ENCODE results near the gene PPBP.
"Not testable (repeated sequence)": the region's sequence is repeated elsewhere in the genome, so short reads cannot be mapped to it uniquely, and the experiment has no call there.

PPBP gene

GRCh38 chr4:73998040-73999011 lies 10.3 kb upstream of the PPBP start, which contains the start of gene CXCL5:
Gene CXCL5 (minus strand): TSS chr4:73998677. CDS start chr4:73998581, 96 bp downstream.
- no peak within 1 kb of the TSS for H3K27ac ChIP-seq
- peak within 1 kb of the TSS in 3 of 7 experiments; percentile 8 to 14 (median 10) for H3K4me3 ChIP-seq

DNA sequence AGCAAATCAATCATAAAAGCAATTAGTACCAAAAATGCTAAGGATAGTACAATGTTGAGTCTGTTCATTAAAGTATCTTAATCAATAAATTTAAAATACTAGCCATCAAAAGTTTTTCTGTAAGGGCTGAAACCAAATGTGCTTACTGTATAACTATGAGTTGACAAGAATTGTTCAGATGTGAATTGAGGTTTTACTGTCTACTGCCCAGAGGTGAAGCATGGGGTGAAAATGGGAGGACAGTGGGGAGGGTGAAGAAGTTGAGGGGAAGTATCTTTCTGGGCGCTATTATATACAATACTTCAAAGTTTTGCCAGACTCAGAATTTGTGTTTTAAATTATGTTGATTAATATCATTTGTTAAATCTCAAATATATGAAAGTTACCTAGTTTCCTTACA lies 4.1 kb upstream of the PPBP start:
- H3K27ac ChIP-seq = no peak overlapping the region

DNA sequence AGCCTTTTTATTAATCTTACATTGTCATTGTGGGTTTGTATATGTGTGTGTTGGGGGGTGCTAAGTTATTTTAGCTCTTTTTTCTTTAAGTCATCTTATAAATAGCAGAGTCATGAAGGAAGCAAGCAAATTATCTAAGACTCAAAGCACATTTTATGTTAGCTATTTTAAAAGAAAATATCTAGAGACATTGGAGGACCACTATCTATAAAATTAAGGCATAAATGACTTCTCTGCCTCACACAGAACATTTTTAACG lies 3.7 kb upstream of the PPBP start:
- Histone ChIP-seq H3K4me3 (no peak overlapping the region), H3K27ac (no peak overlapping the region)

More for the DNA sequence above, 4.1 kb upstream of the PPBP start:
- H3K4me3 ChIP-seq = no peak overlapping the region

DNA sequence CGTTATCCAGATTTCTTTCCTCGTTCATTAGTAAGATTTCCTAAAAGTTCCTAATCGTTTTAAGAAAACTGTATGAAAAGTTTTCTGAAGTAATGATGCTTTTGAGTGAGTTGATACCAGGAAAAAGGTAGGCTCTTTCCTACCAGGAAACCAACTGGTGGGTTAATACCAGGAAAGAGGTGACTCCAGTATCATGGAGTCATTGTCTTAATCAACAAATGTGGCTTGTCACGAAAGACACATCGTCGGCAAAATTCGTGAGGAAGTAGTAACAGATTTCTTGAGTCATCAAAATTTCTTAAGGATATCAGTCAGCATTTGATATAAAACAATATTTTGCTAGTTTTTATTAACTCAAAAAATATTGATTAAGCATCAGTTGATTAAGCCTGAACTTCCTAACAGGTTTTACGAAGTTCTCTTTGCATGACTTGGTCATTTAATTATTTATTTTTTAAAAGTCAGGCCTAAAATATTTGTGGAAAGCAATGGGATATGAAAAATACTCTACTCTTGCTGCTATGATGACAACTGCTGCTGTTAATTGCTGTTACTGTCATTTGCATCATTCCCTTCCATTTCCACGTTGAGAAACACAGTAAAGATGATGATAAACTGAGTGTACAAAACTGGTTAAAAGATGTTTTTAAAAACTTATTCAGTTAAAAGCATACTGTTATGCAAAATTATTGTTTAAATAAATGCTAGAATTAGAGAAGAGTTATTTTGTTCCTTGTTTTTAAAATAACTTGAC lies 3.2 kb upstream of the PPBP start:
- H3K4me3 ChIP-seq = no peak overlapping the region

DNA sequence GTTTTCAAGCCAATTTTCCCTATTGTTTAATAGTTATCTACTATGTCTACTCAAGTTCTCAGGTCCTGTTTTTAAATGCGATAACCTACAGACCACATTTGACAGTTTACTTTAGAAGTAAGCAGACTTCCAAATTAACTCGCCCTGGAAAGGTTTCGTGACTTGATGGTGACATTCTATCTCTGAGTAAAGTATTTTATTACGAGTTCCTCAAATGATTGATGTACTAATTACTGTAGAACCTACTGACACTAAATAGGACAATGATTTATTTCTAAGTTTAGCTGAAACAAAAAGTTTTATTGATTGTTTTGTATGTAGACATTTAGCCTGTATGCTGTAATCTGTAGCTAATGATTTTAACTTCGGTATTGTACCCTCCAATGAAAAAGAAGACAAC lies 1.9 kb upstream of the PPBP start:
- no peak overlapping the region for H3K27ac ChIP-seq
- no peak overlapping the region for H3K4me3 ChIP-seq

More for the DNA sequence above, 3.2 kb upstream of the PPBP start:
- no peak overlapping the region for H3K27ac ChIP-seq

DNA sequence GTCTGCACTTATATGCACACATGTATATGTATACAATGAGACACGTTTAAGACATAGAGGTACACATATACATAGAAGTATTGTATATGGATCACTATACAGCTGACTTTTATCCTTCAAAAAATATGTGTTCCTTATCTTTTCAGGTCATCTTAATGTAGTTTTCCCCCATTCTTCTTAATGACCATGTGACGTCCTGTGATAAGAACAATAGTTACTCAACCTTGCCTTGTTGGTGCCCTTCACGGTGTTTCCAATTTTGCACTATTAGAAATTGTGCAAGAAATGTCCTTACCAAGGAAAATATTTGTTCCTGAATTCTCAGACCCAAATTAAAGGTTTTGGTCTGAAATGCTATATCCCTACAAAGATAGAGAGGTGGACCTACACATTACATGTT lies 1.0 kb upstream of the PPBP start:
- Histone ChIP-seq H3K27ac (no peak overlapping the region), H3K4me3 (no peak overlapping the region)

DNA sequence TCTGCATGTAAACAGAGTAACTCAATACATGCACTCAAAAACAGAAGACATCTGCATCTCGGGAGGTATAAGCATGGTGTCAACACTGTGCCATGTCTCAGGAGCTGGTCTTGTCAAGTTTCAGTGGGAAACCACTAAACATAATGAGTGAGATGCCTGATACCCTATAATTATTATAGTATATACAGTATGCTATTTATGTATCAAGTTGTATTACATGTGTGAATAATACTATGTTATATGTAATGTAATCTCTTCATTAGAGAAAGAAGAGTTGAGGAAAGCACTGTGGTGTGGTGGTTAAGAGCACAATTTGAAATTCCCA lies 2.5 kb downstream of the PPBP start:
- Histone ChIP-seq H3K27ac (no peak overlapping the region), H3K4me3 (no peak overlapping the region)

GRCh38 chr4:73984736-73985527 lies 3.1 kb downstream of the PPBP start:
- Histone ChIP-seq H3K4me3 (no peak overlapping the region), H3K27ac (no peak overlapping the region)

DNA sequence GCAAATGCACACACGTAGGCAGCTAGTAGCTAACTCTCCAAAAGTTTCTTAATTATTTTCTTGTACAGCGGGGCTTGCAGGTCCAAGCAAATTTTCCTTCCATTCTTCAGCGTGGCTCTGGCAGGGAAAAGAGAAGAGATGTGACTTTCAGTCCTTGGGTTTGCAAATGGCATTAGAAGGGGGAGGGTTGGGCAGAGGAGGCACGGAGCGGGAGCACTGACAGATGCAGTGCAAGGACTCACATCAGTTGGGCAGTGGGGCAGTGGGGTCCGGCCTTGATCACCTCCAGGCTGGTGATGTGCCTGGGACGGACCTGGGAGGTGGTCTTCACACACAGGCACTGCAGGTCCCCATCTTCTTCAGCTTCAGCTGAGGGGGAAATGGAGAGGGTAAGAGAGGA lies 6.8 kb downstream of the PPBP start:
- not testable (repeated sequence) for H3K4me3 ChIP-seq

GRCh38 chr4:73979407-73979957 lies 8.5 kb downstream of the PPBP start:
- no peak overlapping the region for H3K4me3 ChIP-seq

More for the DNA sequence above, 6.8 kb downstream of the PPBP start:
- H3K27ac ChIP-seq = not testable (repeated sequence)

DNA sequence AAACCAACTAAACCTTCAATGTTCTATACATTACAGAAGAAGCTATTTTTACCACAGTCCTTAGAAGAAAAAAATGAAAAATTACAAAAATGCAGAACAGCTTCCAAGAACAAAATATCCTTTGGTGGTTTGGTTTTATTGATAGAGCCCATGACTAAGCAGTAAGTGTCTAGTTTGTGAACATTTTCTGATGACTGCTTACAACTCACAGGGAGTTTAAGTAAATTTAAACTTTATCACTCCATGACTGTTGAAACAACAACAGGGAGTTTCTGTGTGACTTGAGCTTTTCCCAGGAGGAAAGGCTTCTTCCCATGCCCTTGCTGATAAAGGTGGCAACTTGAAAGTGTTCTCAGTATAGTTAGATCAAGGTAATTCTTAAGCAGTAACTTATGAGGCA lies 9.1 kb downstream of the PPBP start:
- H3K4me3 ChIP-seq = no peak overlapping the region
- H3K27ac ChIP-seq = no peak overlapping the region

More at GRCh38 chr4:73979407-73979957, 8.5 kb downstream of the PPBP start:
- no peak overlapping the region for H3K27ac ChIP-seq

DNA sequence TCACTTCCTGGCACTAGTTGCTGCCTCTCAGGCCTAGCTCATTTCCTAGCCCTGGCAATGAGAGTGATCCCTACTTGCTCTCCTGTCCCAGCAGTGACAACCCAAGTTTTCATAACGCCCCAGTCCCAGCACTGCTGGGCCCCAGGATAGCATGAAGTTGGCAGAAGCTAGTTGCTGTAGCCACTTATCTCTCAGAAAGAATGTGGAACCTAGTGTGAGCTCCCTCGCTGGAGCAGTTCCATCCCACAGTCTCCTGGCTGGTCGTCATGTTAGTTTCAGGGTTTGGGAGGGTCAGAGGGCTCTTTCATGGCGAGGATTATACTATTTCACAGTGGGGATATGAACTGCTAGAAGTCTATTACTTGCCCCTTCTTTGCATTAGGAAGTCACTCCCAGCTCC lies 11.3 kb downstream of the PPBP start:
- no peak overlapping the region for H3K27ac ChIP-seq
- H3K4me3 ChIP-seq = no peak overlapping the region

- Histone ChIP-seq H3K4me3 (no peak overlapping the region), H3K27ac (no peak overlapping the region)
Measured at GRCh38 chr4:73976217-73976616, 11.8 kb downstream of the PPBP start.

- H3K27ac ChIP-seq = no peak overlapping the region
- no peak overlapping the region for H3K4me3 ChIP-seq
Measured at GRCh38 chr4:73974352-73974751, 13.6 kb downstream of the PPBP start.

DNA sequence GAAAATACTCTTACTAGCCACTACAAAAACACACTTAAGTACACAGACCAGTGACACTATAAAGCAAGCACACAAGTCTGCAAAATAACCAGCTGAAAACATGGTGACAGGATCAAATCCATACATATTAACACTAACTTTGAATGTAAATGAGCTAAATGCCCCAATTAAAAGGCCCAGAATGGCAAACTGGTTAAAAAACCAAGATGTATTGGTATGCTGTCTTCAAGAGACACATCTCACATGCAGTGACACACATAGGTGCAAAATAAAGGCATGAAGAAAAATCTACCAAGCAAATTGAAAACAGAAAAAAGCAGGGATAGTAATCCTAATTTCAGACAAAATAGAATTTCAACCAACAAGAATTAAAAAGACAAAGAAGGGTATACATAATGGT lies 17.0 kb downstream of the PPBP start:
- no peak overlapping the region for H3K4me3 ChIP-seq
- no peak overlapping the region for H3K27ac ChIP-seq

GRCh38 chr4:73970011-73970410 lies 18.0 kb downstream of the PPBP start:
- Histone ChIP-seq H3K4me3 (no peak overlapping the region), H3K27ac (no peak overlapping the region)

DNA sequence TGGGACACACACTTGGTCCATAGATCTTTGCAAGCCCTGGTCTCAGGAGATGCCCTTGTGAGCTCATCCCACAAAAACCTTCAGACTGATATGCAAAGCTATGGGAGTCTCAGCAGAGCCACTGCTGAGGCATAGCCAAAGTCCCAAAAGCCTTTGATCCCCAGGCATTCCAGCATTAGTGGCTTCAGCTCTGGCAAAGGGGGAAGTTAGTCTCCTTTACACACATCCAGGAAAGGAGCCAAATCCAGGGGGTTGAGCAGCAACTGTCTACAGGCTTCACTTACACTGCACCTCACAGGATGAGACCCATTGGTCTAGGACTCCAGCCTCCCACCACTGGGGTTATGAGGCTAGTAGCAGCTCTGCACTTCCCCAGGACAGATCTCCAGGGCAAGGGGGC lies 20.1 kb downstream of the PPBP start:
- H3K27ac ChIP-seq = no peak overlapping the region
- no peak overlapping the region for H3K4me3 ChIP-seq

DNA sequence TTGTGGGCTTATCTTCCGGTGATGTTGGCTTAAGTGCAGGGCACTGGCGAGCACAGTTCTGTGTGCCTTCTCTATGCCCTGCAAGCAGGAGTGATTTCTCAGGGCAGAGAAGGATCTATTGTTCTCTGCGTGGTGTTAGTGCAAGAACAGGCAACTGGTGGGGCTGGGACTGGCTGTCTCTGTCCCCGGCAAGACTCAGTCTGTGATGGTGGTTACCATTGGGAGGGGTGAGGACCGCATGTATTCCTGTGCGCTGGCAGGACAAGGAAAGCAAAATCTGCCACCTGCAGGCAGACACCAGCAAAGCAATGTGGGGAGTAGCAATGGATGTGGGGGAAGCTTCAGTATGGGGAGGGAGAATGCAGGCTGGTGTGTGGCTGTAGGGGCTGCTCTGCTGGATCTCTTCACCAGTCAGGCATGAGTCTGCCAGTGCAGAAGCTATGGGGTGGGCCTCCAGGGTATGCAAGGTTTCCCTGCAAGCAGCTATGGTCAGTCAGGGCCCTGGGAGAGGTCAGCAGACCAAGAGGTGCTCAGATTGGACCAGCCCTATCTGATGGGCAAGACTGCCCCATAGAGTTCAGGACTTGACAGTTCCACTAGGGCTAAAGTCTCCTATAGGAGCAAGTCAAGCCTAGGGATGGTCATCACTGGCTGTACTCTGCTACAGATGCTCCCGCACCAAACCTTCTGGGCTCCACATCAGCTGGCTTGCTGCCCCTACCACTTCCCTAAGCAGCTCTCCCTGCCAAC lies 23.0 kb downstream of the PPBP start:
- H3K27ac ChIP-seq = no peak overlapping the region
- H3K4me3 ChIP-seq = no peak overlapping the region

DNA sequence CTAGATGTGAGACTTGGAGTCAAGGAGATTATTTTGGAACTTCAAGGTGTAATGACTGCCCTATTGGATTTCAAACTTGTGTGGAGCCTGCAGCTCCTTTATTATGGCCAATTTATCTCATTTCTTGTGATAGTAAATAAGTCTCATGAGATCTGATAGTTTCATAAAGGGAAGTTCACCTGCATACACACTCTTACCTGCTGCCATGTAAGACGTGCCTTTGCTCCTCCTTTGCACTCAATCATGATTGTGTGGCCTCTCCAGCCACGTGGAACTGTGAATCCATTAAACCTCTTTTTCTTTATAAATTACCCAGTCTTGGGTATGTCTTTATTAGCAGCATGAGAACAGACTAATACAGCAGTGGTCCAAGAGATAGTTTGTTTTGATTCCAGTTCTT lies 25.3 kb downstream of the PPBP start:
- Histone ChIP-seq H3K4me3 (no peak overlapping the region), H3K27ac (no peak overlapping the region)

Data from skin epidermis (tissue), 12 donors.